GM23338 (cell line): ENCODE results near the gene CLEC7A. TPM values are rescaled to one million over a fixed set of nuclear protein-coding genes. Genes with fewer than 3 reads are reported as not detected.

ENCODE experiments used
- ATAC-seq: fragments of 200-7000 bp; cut with Tn5 transposase; 3 replicates; pipeline ENCODE4 v1.9.1; 2020
- DNase-seq: peaks from one replicate; pipeline ENCODE4 v3.0.0-alpha.2; 2015; ENCODE audit warnings: low spot score
- H2AFZ ChIP-seq: fragments of 200-600 bp; sonication (generic); 2 replicates; pipeline ENCODE4 v1.8.0; 2016; ENCODE audit warnings: antibody characterized with exemption, mild to moderate bottlenecking, moderate library complexity
- H3F3A ChIP-seq: fragments of 200-600 bp; sonication (generic); replicated peaks from 2 replicates; pipeline ENCODE4 v1.8.0; 2017; ENCODE audit warnings: antibody characterized with exemption, mixed run types, low read depth
- H3K27ac ChIP-seq: fragments of 200-600 bp; sonication (generic); 2 replicates; pipeline ENCODE4 v1.6.1; 2016; ENCODE audit warnings: low read depth
- H3K27me3 ChIP-seq: fragments of 200-600 bp; sonication (generic); 2 replicates; pipeline ENCODE4 v1.8.0; 2016; ENCODE audit warnings: mild to moderate bottlenecking, mixed run types, moderate library complexity; ENCODE audit not compliant: insufficient read depth
- H3K36me3 ChIP-seq: fragments of 200-600 bp; sonication (generic); 2 replicates; pipeline ENCODE4 v1.8.0; 2016; ENCODE audit warnings: mild to moderate bottlenecking; ENCODE audit not compliant: insufficient read depth
- H3K4me1 ChIP-seq: fragments of 200-600 bp; sonication (generic); 2 replicates; pipeline ENCODE4 v1.8.0; 2016; ENCODE audit warnings: mild to moderate bottlenecking, moderate library complexity; ENCODE audit not compliant: insufficient read depth
- H3K4me2 ChIP-seq: fragments of 200-600 bp; sonication (generic); 2 replicates; pipeline ENCODE4 v1.7.1; 2017; ENCODE audit warnings: mixed run types
- H3K4me3 ChIP-seq: fragments of 200-600 bp; sonication (generic); 2 replicates; pipeline ENCODE4 v1.6.1; 2016; ENCODE audit warnings: mixed run types
- H3K79me2 ChIP-seq: fragments of 200-600 bp; sonication (generic); replicated peaks from 2 replicates; pipeline ENCODE4 v1.8.0; 2017; ENCODE audit warnings: mild to moderate bottlenecking; ENCODE audit not compliant: insufficient read depth
- H3K9me2 ChIP-seq: fragments of 200-600 bp; sonication (generic); 2 replicates; pipeline ENCODE4 v1.8.0; 2017; ENCODE audit not compliant: insufficient read depth
- H4K20me1 ChIP-seq: fragments of 200-600 bp; sonication (generic); replicated peaks from 2 replicates; pipeline ENCODE4 v1.8.0; 2017; ENCODE audit warnings: mild to moderate bottlenecking; ENCODE audit not compliant: insufficient read depth
- H3K27ac Mint-ChIP-seq: 2 replicates; pipeline ENCODE4 v1.8.0; 2020; ENCODE audit warnings: inconsistent platforms, mild to moderate bottlenecking, moderate library complexity, mixed read lengths
- H3K27me3 Mint-ChIP-seq: 3 replicates; pipeline ENCODE4 v1.8.0; 2022; ENCODE audit warnings: low read depth, mild to moderate bottlenecking, moderate library complexity, mixed read lengths, inconsistent platforms; ENCODE audit not compliant: insufficient read depth, poor library complexity
- H3K36me3 Mint-ChIP-seq: 3 replicates; pipeline ENCODE4 v1.8.0; 2021; ENCODE audit warnings: low read depth, mild to moderate bottlenecking, inconsistent platforms, moderate library complexity, mixed read lengths
- H3K4me1 Mint-ChIP-seq: 3 replicates; pipeline ENCODE4 v1.8.0; 2020; ENCODE audit warnings: mild to moderate bottlenecking, inconsistent platforms, mixed read lengths
- H3K4me3 Mint-ChIP-seq: 3 replicates; pipeline ENCODE4 v1.8.0; 2021; ENCODE audit warnings: moderate library complexity, mild to moderate bottlenecking, inconsistent platforms, mixed read lengths
- H3K9me3 Mint-ChIP-seq: 3 replicates; pipeline ENCODE4 v1.8.0; 2020; ENCODE audit warnings: moderate library complexity, mild to moderate bottlenecking, inconsistent platforms, mixed read lengths
- EZH2 ChIP-seq: fragments of 200-600 bp; sonication (generic); IDR thresholded peaks from one replicate; pipeline ENCODE4 v1.8.0; 2017; ENCODE audit warnings: antibody characterized with exemption, mild to moderate bottlenecking, low read depth; ENCODE audit not compliant: unreplicated experiment
- EZH2phosphoT487 ChIP-seq: fragments of 200-600 bp; sonication (generic); IDR thresholded peaks from one replicate; pipeline ENCODE4 v1.8.1; 2018; ENCODE audit warnings: antibody characterized with exemption; ENCODE audit not compliant: unreplicated experiment
- NANOG ChIP-seq: IDR thresholded peaks from 2 replicates; pipeline ENCODE4 v1.6.1; 2016; ENCODE audit warnings: antibody characterized with exemption, borderline replicate concordance
- POLR2AphosphoS5 ChIP-seq: IDR thresholded peaks from 2 replicates; pipeline ENCODE4 v1.6.1; 2016; ENCODE audit warnings: antibody characterized with exemption, low read depth
- STAT1 ChIP-seq: IDR thresholded peaks from one replicate; pipeline ENCODE4 v1.6.1; 2016; ENCODE audit warnings: antibody characterized with exemption; ENCODE audit not compliant: unreplicated experiment
- ZNF114 ChIP-seq: fragments of 250-450 bp; sonication (Bioruptor Pico); IDR thresholded peaks from 2 replicates; pipeline ENCODE4 v1.5.0; 2020; ENCODE audit warnings: mild to moderate bottlenecking, moderate library complexity
- ZNF331 ChIP-seq: fragments of 250-450 bp; sonication (Bioruptor Pico); IDR thresholded peaks from 2 replicates; pipeline ENCODE4 v1.5.0; 2020; ENCODE audit warnings: low read depth, mild to moderate bottlenecking, moderate library complexity
- polyA plus RNA-seq: library from polyadenylated mRNA; unstranded; fragments of >200 nt; fragmentation: Nextera tagmentation; extraction: Ambion mirVana; gene quantifications from 2 replicates; pipeline ENCODE4 v1.2.1, GENCODE V29; 2016
- total RNA-seq: library from RNA; depleted of rRNA; stranded (reverse); fragments of >200 nt; shearing (Covaris generic); gene quantifications from 2 replicates; pipeline ENCODE4 v1.2.3, GENCODE V29; 2014
- TF ChIP-seq, protein P1 (sequence below): fragments of 250-450 bp; sonication (Bioruptor Pico); IDR thresholded peaks from 2 replicates; pipeline ENCODE4 v1.5.0; 2020; ENCODE audit warnings: mild to moderate bottlenecking, moderate library complexity
- TF ChIP-seq, protein P2 (sequence below): IDR thresholded peaks from one replicate; pipeline ENCODE4 v1.6.1; 2018; ENCODE audit warnings: antibody characterized with exemption; ENCODE audit not compliant: unreplicated experiment
- TF ChIP-seq, protein P3 (sequence below), 2 experiments: fragments of 200-600 bp in 1 of 2; sonication (generic) in 1 of 2; conservative IDR thresholded peaks; 2 replicates each; pipeline versions ENCODE4 v1.5.1 to v1.6.1; 2016 to 2017; ENCODE audit warnings: antibody characterized with exemption in 2 of 2, low read depth in 2 of 2, mild to moderate bottlenecking in 2 of 2, moderate library complexity in 1 of 2

The CLEC7A gene
- total and polyA plus RNA-seq, 2 experiments from 2014 or later = 0.39 TPM; not detected in 1

GRCh38 chr12:10075451-10075850, 54.5 kb downstream of the CLEC7A start:
- no peaks in the 10 kb centered on the region for H3K9me2 ChIP-seq
- H3F3A ChIP-seq = no peaks in the 10 kb centered on the region
- no peak overlapping the region for H3K4me2 ChIP-seq
- H3K79me2 ChIP-seq = no peaks in the 10 kb centered on the region
- TF ChIP-seq, protein P1, sequence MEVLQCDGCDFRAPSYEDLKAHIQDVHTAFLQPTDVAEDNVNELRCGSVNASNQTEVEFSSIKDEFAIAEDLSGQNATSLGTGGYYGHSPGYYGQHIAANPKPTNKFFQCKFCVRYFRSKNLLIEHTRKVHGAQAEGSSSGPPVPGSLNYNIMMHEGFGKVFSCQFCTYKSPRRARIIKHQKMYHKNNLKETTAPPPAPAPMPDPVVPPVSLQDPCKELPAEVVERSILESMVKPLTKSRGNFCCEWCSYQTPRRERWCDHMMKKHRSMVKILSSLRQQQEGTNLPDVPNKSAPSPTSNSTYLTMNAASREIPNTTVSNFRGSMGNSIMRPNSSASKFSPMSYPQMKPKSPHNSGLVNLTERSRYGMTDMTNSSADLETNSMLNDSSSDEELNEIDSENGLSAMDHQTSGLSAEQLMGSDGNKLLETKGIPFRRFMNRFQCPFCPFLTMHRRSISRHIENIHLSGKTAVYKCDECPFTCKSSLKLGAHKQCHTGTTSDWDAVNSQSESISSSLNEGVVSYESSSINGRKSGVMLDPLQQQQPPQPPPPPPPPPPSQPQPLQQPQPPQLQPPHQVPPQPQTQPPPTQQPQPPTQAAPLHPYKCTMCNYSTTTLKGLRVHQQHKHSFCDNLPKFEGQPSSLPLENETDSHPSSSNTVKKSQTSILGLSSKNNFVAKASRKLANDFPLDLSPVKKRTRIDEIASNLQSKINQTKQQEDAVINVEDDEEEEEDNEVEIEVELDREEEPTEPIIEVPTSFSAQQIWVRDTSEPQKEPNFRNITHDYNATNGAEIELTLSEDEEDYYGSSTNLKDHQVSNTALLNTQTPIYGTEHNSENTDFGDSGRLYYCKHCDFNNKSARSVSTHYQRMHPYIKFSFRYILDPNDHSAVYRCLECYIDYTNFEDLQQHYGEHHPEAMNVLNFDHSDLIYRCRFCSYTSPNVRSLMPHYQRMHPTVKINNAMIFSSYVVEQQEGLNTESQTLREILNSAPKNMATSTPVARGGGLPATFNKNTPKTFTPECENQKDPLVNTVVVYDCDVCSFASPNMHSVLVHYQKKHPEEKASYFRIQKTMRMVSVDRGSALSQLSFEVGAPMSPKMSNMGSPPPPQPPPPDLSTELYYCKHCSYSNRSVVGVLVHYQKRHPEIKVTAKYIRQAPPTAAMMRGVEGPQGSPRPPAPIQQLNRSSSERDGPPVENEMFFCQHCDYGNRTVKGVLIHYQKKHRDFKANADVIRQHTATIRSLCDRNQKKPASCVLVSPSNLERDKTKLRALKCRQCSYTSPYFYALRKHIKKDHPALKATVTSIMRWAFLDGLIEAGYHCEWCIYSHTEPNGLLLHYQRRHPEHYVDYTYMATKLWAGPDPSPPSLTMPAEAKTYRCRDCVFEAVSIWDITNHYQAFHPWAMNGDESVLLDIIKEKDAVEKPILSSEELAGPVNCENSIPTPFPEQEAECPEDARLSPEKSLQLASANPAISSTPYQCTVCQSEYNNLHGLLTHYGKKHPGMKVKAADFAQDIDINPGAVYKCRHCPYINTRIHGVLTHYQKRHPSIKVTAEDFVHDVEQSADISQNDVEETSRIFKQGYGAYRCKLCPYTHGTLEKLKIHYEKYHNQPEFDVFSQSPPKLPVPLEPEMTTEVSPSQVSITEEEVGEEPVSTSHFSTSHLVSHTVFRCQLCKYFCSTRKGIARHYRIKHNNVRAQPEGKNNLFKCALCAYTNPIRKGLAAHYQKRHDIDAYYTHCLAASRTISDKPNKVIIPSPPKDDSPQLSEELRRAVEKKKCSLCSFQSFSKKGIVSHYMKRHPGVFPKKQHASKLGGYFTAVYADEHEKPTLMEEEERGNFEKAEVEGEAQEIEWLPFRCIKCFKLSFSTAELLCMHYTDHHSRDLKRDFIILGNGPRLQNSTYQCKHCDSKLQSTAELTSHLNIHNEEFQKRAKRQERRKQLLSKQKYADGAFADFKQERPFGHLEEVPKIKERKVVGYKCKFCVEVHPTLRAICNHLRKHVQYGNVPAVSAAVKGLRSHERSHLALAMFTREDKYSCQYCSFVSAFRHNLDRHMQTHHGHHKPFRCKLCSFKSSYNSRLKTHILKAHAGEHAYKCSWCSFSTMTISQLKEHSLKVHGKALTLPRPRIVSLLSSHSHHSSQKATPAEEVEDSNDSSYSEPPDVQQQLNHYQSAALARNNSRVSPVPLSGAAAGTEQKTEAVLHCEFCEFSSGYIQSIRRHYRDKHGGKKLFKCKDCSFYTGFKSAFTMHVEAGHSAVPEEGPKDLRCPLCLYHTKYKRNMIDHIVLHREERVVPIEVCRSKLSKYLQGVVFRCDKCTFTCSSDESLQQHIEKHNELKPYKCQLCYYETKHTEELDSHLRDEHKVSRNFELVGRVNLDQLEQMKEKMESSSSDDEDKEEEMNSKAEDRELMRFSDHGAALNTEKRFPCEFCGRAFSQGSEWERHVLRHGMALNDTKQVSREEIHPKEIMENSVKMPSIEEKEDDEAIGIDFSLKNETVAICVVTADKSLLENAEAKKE (CRISPR knock-in tag) = no peak
- TF ChIP-seq, protein P2, sequence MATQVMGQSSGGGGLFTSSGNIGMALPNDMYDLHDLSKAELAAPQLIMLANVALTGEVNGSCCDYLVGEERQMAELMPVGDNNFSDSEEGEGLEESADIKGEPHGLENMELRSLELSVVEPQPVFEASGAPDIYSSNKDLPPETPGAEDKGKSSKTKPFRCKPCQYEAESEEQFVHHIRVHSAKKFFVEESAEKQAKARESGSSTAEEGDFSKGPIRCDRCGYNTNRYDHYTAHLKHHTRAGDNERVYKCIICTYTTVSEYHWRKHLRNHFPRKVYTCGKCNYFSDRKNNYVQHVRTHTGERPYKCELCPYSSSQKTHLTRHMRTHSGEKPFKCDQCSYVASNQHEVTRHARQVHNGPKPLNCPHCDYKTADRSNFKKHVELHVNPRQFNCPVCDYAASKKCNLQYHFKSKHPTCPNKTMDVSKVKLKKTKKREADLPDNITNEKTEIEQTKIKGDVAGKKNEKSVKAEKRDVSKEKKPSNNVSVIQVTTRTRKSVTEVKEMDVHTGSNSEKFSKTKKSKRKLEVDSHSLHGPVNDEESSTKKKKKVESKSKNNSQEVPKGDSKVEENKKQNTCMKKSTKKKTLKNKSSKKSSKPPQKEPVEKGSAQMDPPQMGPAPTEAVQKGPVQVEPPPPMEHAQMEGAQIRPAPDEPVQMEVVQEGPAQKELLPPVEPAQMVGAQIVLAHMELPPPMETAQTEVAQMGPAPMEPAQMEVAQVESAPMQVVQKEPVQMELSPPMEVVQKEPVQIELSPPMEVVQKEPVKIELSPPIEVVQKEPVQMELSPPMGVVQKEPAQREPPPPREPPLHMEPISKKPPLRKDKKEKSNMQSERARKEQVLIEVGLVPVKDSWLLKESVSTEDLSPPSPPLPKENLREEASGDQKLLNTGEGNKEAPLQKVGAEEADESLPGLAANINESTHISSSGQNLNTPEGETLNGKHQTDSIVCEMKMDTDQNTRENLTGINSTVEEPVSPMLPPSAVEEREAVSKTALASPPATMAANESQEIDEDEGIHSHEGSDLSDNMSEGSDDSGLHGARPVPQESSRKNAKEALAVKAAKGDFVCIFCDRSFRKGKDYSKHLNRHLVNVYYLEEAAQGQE = no peak
- TF ChIP-seq NANOG (no peak), EZH2phosphoT487 (no peak), ZNF114 (CRISPR knock-in tag) (no peak), STAT1 (no peak), POLR2AphosphoS5 (no peak), EZH2 (no peak), ZNF331 (CRISPR knock-in tag) (no peak)
- TF ChIP-seq, protein P3, sequence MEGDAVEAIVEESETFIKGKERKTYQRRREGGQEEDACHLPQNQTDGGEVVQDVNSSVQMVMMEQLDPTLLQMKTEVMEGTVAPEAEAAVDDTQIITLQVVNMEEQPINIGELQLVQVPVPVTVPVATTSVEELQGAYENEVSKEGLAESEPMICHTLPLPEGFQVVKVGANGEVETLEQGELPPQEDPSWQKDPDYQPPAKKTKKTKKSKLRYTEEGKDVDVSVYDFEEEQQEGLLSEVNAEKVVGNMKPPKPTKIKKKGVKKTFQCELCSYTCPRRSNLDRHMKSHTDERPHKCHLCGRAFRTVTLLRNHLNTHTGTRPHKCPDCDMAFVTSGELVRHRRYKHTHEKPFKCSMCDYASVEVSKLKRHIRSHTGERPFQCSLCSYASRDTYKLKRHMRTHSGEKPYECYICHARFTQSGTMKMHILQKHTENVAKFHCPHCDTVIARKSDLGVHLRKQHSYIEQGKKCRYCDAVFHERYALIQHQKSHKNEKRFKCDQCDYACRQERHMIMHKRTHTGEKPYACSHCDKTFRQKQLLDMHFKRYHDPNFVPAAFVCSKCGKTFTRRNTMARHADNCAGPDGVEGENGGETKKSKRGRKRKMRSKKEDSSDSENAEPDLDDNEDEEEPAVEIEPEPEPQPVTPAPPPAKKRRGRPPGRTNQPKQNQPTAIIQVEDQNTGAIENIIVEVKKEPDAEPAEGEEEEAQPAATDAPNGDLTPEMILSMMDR (conservative IDR thresholded peaks at IDR 0.05; ENCODE audit: low read depth in 2 of 2) = no peak
- H3K27me3 Mint-ChIP-seq = peaks cover 2% of the 10 kb centered on the region
- H4K20me1 ChIP-seq = no peaks in the 10 kb centered on the region
- H3K4me1 Mint-ChIP-seq = no peaks in the 10 kb centered on the region; the same call in 2 of the 3 replicates
- ATAC-seq (no peak), DNase-seq (no peak)
- H3K4me1 ChIP-seq = peaks cover 6% of the 10 kb centered on the region; the same call in 1 of the 2 replicates
- H3K27me3 ChIP-seq = no peaks in the 10 kb centered on the region
- no peaks in the 10 kb centered on the region for H3K36me3 ChIP-seq
- H3K27ac Mint-ChIP-seq = no peak overlapping the region
- no peak overlapping the region for H3K4me3 ChIP-seq
- no peaks in the 10 kb centered on the region for H3K9me3 Mint-ChIP-seq
- no peaks in the 10 kb centered on the region for H3K36me3 Mint-ChIP-seq
- H3K27ac ChIP-seq = no peak overlapping the region
- no peak overlapping the region for H3K4me3 Mint-ChIP-seq
- H2AFZ ChIP-seq = peak overlapping the region; percentile 52; the same call in 1 of the 2 replicates
